HG02840 (cell line): Measurements from ENCODE around the gene NPR2.

Source experiments
- ATAC-seq: cut with Tn5 transposase; IDR thresholded peaks from one replicate; pipeline ENCODE4 v1.9.1; 2021; ENCODE audit warnings: mild to moderate bottlenecking, moderate library complexity, moderate number of reproducible peaks; ENCODE audit not compliant: unreplicated experiment, low FRiP score

Gene NPR2

DNA sequence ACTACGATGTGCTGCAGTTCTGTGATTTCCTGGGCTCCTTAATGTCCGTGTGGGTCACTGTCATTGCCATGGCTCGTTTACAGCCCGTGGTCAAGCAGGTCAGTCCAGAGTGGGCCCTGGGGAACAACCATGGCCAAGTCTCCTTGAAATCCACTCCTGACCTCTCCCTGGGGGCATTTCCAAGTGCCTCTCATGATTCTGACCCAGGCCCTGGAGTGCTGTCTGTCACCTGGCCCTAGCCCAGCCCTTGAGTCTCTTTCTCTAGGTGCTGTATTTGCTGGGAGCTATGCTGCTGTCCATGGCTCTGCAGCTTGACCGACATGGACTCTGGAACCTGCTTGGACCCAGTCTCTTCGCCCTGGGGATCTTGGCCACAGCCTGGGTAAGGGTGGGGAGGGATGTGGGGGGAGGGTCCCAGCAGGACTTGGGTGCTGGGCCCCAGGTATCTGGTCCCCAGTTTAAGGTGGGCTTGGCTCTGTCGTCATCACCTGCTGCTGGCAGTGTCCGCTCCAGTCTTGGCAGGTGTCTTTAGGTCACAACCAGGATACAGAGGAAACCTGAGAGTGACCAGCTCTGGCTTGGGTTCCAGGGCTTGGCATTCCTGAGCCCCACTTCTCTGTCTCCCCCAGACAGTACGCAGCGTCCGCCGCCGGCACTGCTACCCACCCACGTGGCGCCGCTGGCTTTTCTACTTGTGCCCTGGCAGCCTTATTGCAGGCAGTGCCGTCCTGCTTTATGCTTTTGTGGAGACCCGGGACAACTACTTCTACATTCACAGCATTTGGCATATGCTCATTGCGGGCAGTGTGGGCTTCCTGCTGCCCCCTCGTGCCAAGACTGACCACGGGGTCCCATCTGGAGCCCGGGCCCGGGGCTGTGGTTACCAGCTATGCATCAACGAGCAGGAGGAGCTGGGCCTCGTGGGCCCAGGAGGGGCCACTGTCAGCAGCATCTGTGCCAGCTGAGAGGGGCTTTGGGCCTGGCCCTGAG lies 61.8 kb downstream of the NPR2 start:
- no peak for ATAC-seq

DNA sequence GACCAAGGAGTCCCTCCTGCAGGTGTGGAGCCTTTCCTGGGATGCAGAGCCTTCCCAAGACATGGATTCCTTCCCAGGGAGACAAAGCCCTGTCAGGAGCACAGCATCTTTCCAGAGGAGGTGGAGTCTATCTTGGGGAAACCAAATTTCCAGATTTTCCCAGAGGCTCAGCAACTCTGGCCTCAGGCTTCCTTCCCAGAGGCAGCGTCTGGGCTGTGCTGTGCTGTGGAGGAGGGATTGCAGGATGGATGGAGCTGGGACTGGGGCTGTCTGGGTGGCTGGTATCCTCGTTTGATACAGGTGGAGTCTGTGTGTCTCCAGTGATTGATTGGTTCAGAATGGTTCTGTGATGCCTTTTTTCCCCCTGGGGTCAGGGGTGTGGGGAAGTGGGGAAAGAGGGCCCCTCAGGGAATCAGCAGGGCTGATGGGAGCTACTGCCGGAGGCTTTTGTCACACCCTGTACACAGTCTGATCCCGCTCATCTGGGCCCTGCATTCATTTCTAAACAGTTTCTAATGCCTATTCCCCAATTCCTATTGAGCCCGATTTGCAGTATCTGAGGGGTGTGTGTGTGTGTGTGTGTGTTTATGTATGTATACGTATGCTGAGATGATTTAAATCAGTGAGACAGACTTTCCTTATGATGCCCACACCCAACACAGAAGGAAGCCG lies 62.8 kb downstream of the NPR2 start:
- no peak for ATAC-seq

DNA sequence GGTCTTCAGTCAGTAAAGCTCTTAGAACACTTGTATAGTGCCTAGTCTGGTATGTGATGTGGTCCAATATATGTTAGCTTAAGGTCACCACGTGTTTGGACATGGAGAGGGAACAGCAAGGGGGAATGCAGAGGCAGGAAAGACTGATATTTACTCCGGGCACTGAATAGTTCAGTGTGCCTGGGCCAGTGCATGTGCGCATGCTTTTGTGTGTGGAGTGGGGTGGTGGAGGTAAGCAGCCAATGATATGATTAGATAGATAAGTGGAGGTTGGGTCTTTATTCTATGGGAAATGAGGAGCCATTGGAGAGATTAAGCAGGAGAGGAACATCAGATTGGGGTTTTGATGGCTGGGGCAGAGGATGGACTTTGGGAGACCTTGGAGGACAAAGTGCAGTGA lies 64.8 kb downstream of the NPR2 start:
- no peak for ATAC-seq

DNA sequence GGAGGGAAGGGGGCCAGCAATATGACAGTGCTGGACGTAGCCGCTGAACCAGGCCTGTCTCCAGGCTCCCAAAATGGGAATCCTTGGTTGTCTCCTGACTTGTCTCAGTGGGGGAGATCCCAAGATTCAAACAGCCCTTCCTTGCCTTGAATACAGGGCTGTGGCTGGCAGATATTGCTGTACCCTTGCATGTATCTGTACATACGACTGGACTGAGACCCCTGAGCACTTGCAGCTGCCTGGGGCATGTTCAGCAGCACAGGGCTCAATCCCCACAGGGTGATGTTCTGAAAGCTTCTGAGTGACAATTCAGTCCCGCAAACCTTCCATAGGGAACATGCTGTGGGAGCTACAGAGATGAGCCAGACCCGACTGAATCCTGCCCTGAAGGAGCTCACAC lies 65.5 kb downstream of the NPR2 start:
- no peak for ATAC-seq

DNA sequence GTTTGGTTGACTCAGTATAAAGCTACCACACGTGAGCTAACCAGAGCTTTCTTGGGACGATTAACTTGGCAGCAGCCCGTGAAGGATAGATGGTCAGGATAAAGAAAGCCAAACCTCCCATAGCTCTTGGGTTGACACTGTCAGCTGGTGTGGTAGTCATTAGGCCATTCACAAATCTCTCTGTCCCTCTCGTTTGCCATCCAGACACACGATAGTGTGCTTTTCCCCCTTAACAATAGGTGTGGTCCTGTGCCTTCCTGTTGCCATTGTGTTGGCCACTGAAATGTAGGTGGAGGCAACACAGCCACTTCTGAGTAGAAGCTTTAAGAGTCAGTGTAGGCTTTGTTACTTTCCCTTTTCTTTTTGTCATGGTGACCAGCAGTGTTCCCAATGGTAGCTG lies 67.1 kb downstream of the NPR2 start:
- no peak for ATAC-seq
